Measurements from ENCODE around the gene PUM1. TPM values are rescaled to one million over a fixed set of nuclear protein-coding genes. Genes with fewer than 3 reads are reported as not detected.

Gene PUM1
- total and polyA plus RNA-seq, 4 donors, result 24.7 to 125 (median 66.9) TPM

DNA sequence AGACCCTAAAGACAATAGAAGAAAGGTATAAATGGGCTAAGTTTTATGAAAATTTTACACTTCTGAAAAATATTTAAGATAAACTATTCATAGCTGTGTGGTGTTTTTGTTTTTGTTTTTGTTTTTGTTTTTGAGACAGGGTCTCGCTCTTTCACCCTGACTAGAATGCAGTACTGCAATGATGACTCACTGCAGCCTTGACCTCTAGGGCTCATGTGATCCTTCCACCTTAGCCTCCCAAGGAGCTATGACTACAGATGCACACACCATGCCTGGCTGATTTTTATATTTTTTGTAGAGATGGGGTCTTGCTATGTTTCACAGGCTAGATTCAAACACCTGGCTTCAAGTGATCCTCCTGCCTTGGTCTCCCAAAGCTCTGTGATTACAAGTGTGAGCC lies 66.6 kb downstream of the PUM1 start:
- ATAC-seq (ENCODE audit: insufficient read depth, low FRiP score) (no peak), DNase-seq (no peak)
- TF ChIP-seq, protein P1, sequence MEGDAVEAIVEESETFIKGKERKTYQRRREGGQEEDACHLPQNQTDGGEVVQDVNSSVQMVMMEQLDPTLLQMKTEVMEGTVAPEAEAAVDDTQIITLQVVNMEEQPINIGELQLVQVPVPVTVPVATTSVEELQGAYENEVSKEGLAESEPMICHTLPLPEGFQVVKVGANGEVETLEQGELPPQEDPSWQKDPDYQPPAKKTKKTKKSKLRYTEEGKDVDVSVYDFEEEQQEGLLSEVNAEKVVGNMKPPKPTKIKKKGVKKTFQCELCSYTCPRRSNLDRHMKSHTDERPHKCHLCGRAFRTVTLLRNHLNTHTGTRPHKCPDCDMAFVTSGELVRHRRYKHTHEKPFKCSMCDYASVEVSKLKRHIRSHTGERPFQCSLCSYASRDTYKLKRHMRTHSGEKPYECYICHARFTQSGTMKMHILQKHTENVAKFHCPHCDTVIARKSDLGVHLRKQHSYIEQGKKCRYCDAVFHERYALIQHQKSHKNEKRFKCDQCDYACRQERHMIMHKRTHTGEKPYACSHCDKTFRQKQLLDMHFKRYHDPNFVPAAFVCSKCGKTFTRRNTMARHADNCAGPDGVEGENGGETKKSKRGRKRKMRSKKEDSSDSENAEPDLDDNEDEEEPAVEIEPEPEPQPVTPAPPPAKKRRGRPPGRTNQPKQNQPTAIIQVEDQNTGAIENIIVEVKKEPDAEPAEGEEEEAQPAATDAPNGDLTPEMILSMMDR (IDR thresholded peaks at IDR 0.05; ENCODE audit: control extremely low read depth, extremely low read depth), result no peak

DNA sequence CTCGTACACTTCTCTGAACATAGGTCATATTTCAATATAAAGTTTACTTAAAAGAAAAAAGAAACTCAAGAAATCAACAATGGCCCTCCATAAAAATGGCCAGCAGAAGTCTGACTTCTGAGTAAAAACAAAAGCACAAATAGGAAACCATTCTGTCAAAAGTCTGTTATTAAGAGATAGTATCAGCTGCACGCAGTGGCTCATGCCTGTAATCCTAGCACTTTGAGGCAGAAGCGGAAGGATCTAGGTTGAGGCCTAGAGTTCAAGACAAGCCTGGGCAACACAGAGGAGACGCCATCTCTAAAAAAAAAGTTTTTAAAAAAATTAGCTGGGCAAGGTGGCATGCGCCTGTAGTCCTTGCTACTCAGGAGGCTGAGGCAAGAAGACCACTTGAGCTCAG lies 67.3 kb downstream of the PUM1 start:
- ATAC-seq (ENCODE audit: insufficient read depth, low FRiP score) (no peak), DNase-seq (no peak)
- TF ChIP-seq, protein P1 (IDR thresholded peaks at IDR 0.05; ENCODE audit: control extremely low read depth, extremely low read depth), result no peak
- H3K9ac ChIP-seq (ENCODE audit: insufficient read depth in 1 of 2, low read length in 2 of 2), result no peak overlapping the region
- peaks cover 0 to 11% (median 0%) of the 10 kb centered on the region in 5 donors for H3K4me1 ChIP-seq (ENCODE audit: control insufficient read depth in 5 of 5, insufficient read depth in 5 of 5, low read length in 5 of 5)
- no peaks in the 10 kb centered on the region for H3K27me3 ChIP-seq (ENCODE audit: control insufficient read depth in 3 of 3, insufficient read depth in 3 of 3, low read length in 2 of 3)
- H3K9me3 ChIP-seq (ENCODE audit: control insufficient read depth in 4 of 4, insufficient read depth in 3 of 4, low read length in 3 of 4), result no peaks in the 10 kb centered on the region
- H3K4me3 ChIP-seq, result no peak overlapping the region
- no peak overlapping the region for H3K27ac ChIP-seq (ENCODE audit: low read depth in 1 of 2, low read length in 1 of 2)
- H3K36me3 ChIP-seq (ENCODE audit: control insufficient read depth in 4 of 4, insufficient read depth in 4 of 4, low read length in 4 of 4), result peaks cover 0 to 37% (median 10%) of the 10 kb centered on the region in 4 donors
- 96 to 97% methylated on average over 5 of the region's 5 CpGs for WGBS, 2 donors

More for the DNA sequence above, 66.6 kb downstream of the PUM1 start:
- H3K36me3 ChIP-seq (ENCODE audit: control insufficient read depth in 4 of 4, insufficient read depth in 4 of 4, low read length in 4 of 4), result peaks cover 0 to 38% (median 10%) of the 10 kb centered on the region in 4 donors
- no peaks in the 10 kb centered on the region for H3K27me3 ChIP-seq (ENCODE audit: control insufficient read depth in 3 of 3, insufficient read depth in 3 of 3, low read length in 2 of 3)
- no peak overlapping the region for H3K4me3 ChIP-seq
- no peaks in the 10 kb centered on the region for H3K9me3 ChIP-seq (ENCODE audit: control insufficient read depth in 4 of 4, insufficient read depth in 3 of 4, low read length in 3 of 4)
- H3K27ac ChIP-seq (ENCODE audit: low read depth in 1 of 2, low read length in 1 of 2), result no peak overlapping the region
- WGBS, 2 donors, result 96 to 97% methylated on average over 1 of the region's 1 CpG
- H3K9ac ChIP-seq (ENCODE audit: insufficient read depth in 1 of 2, low read length in 2 of 2), result no peak overlapping the region
- peaks cover 0 to 11% (median 0%) of the 10 kb centered on the region in 5 donors for H3K4me1 ChIP-seq (ENCODE audit: control insufficient read depth in 5 of 5, insufficient read depth in 5 of 5, low read length in 5 of 5)

DNA sequence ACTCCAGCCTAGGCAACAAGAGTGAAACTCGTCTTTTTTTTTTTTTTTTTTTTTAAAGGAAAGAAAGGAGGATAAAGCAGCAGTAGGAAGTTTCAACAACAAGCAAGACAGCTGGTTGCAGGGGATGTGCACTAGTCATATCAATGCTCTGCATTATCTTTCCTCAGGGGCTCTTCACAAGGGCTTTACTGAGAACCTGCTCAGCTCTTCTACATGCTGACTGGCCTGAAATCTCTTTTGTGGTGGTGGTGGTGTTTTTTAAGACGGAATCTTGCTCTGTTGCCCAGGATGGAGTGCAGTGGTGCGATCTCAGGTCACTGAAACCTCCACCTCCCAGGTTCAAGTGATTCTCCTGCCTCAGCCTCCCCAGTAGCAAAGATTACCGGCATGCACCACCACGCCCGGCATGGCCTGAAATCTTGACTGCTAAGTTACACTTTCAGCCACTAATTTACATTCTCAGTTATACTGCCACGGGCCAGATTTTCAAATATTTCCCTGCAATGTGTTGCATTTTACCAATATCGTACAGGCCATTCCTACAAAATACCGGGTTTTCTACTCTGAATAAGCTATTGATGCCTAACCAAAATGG lies 68.0 kb downstream of the PUM1 start:
- Histone ChIP-seq H3K36me3 (ENCODE audit: control insufficient read depth in 4 of 4, insufficient read depth in 4 of 4, low read length in 4 of 4) (peaks cover 0 to 34% (median 10%) of the 10 kb centered on the region in 4 donors), H3K4me3 (no peak overlapping the region), H3K9me3 (ENCODE audit: control insufficient read depth in 4 of 4, insufficient read depth in 3 of 4, low read length in 3 of 4) (no peaks in the 10 kb centered on the region), H3K9ac (ENCODE audit: insufficient read depth in 1 of 2, low read length in 2 of 2) (no peak overlapping the region), H3K4me1 (ENCODE audit: control insufficient read depth in 5 of 5, insufficient read depth in 5 of 5, low read length in 5 of 5) (peaks cover 0 to 10% (median 0%) of the 10 kb centered on the region in 5 donors), H3K27me3 (ENCODE audit: control insufficient read depth in 3 of 3, insufficient read depth in 3 of 3, low read length in 2 of 3) (no peaks in the 10 kb centered on the region), H3K27ac (ENCODE audit: low read depth in 1 of 2, low read length in 1 of 2) (no peak overlapping the region)
- ATAC-seq (ENCODE audit: insufficient read depth, low FRiP score) (no peak), DNase-seq (no peak)
- TF ChIP-seq, protein P1 (IDR thresholded peaks at IDR 0.05; ENCODE audit: control extremely low read depth, extremely low read depth), result no peak
- WGBS, 2 donors, result 90 to 95% methylated on average over 9 of the region's 9 CpGs

Data from lung (tissue), 12 donors.